Esophagus muscularis mucosa (tissue), 3 donors: Measurements from ENCODE around the gene AK8.

Source experiments
- POLR2A ChIP-seq: fragments of 450-650 bp; IDR thresholded peaks from one replicate; pipeline ENCODE4 v1.6.1; 2017; ENCODE audit warnings: antibody characterized with exemption, moderate library complexity, mild to moderate bottlenecking, low read depth
- POLR2AphosphoS5 ChIP-seq, 2 donors: sonication (generic); formaldehyde crosslinking; IDR thresholded peaks; one replicate each; pipeline ENCODE4 v1.6.1; 2017; ENCODE audit warnings: antibody characterized with exemption in 2 of 2
- TF ChIP-seq, protein P1 (sequence below), 3 experiments: fragments of 200-600 bp in 2 of 3; fragments of 450-650 bp in 1 of 3; sonication (generic) in 2 of 3; IDR thresholded peaks; one replicate each; pipeline ENCODE4 v1.5.1; 2017 to 2019; ENCODE audit warnings: antibody characterized with exemption in 3 of 3, mild to moderate bottlenecking in 2 of 3, moderate library complexity in 1 of 3

DNA sequence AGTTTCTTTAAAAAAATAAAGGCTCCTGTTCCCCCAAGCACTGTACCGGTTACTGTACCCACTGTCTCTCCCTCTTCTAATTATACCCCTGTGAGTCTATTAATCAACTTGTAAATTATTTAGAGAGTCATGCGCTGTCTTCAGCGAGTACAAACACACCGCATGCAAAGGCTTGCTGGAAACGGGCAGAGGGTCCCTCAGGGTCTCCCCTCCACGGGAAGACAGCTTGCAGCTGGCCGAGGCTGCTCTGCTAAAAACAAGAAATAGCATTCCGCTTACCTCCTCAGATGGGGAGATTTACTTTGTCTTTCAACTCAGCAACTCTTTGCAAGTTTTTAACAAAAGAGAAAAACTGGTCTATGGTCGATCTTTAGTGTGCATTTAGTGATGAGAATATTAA lies 71.8 kb downstream of the AK8 start:
- TF ChIP-seq, protein P1, sequence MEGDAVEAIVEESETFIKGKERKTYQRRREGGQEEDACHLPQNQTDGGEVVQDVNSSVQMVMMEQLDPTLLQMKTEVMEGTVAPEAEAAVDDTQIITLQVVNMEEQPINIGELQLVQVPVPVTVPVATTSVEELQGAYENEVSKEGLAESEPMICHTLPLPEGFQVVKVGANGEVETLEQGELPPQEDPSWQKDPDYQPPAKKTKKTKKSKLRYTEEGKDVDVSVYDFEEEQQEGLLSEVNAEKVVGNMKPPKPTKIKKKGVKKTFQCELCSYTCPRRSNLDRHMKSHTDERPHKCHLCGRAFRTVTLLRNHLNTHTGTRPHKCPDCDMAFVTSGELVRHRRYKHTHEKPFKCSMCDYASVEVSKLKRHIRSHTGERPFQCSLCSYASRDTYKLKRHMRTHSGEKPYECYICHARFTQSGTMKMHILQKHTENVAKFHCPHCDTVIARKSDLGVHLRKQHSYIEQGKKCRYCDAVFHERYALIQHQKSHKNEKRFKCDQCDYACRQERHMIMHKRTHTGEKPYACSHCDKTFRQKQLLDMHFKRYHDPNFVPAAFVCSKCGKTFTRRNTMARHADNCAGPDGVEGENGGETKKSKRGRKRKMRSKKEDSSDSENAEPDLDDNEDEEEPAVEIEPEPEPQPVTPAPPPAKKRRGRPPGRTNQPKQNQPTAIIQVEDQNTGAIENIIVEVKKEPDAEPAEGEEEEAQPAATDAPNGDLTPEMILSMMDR (IDR thresholded peaks at IDR 0.05) = no peak
- TF ChIP-seq POLR2A (no peak), POLR2AphosphoS5 (IDR thresholded peaks at IDR 0.05) (no peak)
